ENCODE results near the gene C1GALT1.

DNA sequence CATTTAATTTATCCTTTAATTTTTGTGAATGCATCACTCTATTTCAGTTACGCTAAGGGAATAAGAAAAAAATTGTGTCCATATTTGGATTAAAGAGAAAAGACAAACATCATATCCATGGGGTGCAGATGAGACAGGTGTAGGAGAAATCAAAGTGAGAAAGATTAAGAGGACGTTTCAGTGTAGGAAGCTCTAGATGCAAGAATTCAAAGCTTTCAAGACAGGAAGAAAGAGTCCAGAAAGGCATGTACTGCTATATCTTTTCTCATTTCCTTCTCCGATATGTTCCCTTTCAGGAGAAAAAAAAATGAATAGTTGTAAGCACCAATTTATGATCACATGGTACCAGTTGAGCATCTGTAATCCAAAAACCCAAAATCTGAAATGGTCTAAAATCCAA lies 17.0 kb upstream of the C1GALT1 start:
- TF ChIP-seq CTCF (IDR thresholded peaks at IDR 0.05) (no peak), POLR2A (IDR thresholded peaks at IDR 0.05) (no peak)
